ENCODE results near the gene SH3RF3.

The SH3RF3 gene

DNA sequence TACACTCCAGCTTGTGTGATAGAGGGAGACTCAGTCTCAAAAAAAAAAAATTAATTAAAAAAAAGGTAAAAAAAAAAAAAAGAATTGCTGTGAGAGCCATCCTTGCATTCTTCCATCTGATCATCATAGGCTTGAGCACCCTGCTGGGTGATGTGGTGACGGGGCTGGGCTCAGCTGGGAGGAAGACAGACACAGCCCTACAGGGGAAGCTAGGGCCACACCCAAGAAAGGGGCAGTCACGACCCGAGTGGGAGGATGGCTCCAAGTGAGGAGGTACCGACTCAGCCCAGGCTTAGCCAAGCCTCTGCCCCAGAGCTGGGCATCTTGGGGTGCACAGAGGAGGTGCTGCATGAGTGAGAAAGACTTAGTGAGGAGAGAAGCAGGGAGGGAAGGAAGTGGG is 165.5 kb downstream of the SH3RF3 start:
- in situ Hi-C loops (cut with HindIII; ENCODE audit: low sequenced_read_pairs), result no loop called here

- in situ Hi-C loops (cut with HindIII; ENCODE audit: low sequenced_read_pairs), result no loop called here
Measured at GRCh38 chr2:109295070-109295780, 166.2 kb downstream of the SH3RF3 start.

- in situ Hi-C loops (cut with HindIII; ENCODE audit: low sequenced_read_pairs), result no loop called here
Measured at GRCh38 chr2:109295781-109296117, 166.7 kb downstream of the SH3RF3 start.

GRCh38 chr2:109297566-109298490 is 168.8 kb downstream of the SH3RF3 start:
- in situ Hi-C loops (cut with HindIII; ENCODE audit: low sequenced_read_pairs), result no loop called here

DNA sequence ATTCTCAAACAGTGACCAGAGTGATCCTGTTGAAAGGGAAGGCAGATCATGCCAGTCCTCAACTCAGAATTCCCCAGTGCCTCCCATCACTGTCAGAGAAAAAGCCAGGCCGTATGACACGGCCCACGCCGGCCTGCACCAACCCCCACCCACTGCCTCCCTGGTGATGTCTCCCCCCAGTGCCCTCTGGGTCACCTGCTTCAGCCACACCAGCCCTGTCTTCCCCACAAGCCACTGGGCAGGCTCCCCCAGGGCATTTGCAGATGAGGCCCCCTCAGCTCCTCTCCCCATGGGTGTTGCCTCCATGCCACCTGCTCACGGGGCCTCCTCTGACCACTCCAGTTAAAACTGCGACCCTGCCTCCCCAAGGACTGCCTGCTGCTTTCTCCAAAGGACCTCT is 169.8 kb downstream of the SH3RF3 start:
- in situ Hi-C loops (cut with HindIII; ENCODE audit: low sequenced_read_pairs), result no loop called here

GRCh38 chr2:109299536-109299935 is 170.5 kb downstream of the SH3RF3 start:
- in situ Hi-C loops (cut with HindIII; ENCODE audit: low sequenced_read_pairs), result no loop called here

DNA sequence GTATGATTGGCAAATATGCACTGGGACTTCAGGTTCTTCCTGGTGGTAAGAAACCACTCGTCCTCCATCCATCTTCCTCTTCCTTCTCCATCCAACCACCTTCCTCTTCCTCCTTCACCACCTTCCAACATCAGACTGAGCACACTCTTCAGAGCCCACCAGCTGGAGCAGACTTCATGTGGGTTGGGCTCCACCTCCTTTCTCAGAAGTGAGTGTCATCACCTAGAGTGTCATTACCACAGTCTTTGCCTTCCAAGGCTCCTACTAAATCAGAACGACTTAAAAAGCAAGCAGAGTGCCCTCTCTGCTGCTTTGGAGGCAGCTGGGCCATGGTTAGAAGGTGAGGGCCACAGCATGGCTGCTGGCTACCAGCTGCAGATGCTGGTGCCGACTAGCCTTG is 171.6 kb downstream of the SH3RF3 start:
- in situ Hi-C loops (cut with HindIII; ENCODE audit: low sequenced_read_pairs), result no loop called here

DNA sequence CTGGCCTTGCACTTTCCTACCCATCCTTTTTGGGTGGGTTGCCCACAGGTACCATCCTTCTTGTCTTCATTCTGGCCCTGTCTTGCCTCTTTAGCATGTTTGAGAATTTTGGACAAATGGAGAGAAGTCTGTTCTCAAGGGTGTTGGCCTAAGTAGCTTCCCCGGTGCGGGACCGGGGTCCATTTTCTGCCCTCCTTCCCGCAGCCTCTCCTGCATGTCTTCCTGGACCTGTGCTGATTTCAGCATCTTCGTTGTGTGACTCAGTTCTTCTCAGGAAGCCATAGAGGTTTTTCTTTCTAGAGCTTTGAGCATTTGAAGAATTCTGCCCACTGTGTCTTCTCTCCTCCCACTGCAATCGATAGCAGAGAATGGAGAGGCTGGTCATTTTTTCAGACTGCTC is 172.7 kb downstream of the SH3RF3 start:
- in situ Hi-C loops (cut with HindIII; ENCODE audit: low sequenced_read_pairs), result no loop called here

DNA sequence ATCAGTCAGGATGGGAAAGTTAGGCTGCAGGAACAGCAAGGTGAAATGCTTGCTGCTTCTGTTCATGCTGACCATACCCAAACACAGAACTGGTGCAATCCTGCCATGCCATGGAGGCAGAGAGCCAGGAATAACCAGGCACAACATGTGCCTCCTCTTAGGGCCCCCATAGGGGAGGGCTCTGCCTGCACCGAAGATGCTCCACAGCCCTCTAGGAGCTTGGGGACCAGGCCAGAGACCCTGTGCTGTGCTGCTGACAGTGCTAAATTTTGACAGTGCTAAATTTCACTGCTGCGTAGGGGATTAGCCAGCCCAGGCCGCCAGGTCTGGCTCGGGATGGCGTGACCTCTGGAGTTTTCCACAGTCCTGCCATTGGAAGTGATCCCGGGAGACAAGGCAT is 173.3 kb downstream of the SH3RF3 start:
- in situ Hi-C loops (cut with HindIII; ENCODE audit: low sequenced_read_pairs), result no loop called here

GRCh38 chr2:109304242-109304641 is 175.2 kb downstream of the SH3RF3 start:
- in situ Hi-C loops (cut with HindIII; ENCODE audit: low sequenced_read_pairs), result no loop called here

- in situ Hi-C loops (cut with HindIII; ENCODE audit: low sequenced_read_pairs), result no loop called here
Measured at GRCh38 chr2:109304731-109305470, 175.9 kb downstream of the SH3RF3 start.

GRCh38 chr2:109305490-109306167 is 176.6 kb downstream of the SH3RF3 start:
- in situ Hi-C loops (cut with HindIII; ENCODE audit: low sequenced_read_pairs), result no loop called here

DNA sequence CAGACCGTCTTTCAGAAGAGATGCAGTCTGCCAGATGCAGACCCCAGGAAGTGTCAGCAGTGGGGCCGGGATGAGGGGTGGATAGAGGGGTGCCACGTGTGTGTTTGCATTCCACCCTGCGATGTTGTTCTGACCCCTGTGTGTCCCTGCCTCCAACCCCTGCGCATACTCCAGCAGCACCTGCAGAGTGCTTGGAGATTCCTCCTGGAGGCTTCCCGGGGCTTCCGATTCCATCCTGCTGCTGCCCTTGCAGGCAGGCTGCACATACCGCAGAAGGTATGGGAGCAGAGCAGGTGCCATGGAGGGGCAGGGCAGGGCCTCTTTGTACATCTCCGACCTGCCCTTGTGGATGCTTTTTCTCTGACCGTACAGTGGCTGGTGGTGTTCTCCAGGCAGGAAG is 177.2 kb downstream of the SH3RF3 start:
- in situ Hi-C loops (cut with HindIII; ENCODE audit: low sequenced_read_pairs), result no loop called here

- in situ Hi-C loops (cut with HindIII; ENCODE audit: low sequenced_read_pairs), result no loop called here
Measured at GRCh38 chr2:109311771-109312170, 182.8 kb downstream of the SH3RF3 start.

GRCh38 chr2:109312902-109313301 is 183.9 kb downstream of the SH3RF3 start:
- in situ Hi-C loops (cut with HindIII; ENCODE audit: low sequenced_read_pairs), result no loop called here

DNA sequence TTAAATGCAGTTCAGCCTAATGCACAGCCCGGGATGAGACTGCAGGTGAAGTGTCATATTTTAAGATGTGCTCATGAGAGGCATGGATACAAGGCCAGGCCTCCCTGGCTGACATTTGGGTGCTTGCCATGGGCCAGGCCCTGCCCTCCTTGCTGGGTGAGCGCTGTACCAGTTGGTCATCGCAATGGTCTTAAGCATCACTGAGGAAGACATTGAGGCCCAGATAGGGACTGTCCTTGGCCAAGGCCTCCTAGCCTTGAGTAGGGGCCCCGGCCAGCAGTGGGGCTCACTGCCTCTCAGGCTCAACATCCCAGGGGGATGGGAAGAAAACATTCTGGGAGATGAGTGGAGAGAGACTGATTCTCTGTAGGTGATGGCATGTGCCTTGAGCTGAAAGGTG is 184.3 kb downstream of the SH3RF3 start:
- in situ Hi-C loops (cut with HindIII; ENCODE audit: low sequenced_read_pairs), result no loop called here

DNA sequence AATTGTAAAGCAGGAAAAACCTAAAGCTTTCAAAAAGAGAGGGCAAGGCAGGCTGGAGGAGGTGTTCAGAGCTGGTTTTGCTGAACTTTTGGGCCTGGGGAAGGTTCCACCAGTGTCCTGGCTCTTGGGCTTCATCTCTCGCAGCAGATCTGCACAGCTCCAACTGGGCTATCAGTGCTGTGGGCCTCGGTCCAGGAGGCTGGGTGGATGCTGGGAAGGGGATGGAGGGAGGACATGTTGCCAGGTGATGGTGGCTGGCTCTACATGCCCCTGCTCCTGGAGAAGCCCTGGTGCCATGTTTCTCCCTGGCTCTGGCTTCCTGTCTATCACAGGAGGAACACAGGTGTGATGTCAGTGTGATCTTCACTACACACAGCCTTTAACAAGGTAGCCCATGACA is 187.1 kb downstream of the SH3RF3 start:
- in situ Hi-C loops (cut with HindIII; ENCODE audit: low sequenced_read_pairs), result loop anchor here (5.0 kb wide), 1 partner anchor 79 kb away; no protein-coding TSS in a partner anchor

- in situ Hi-C loops (cut with HindIII; ENCODE audit: low sequenced_read_pairs), result loop anchor here (5.0 kb wide), 1 partner anchor 80 kb away; no protein-coding TSS in a partner anchor
Measured at GRCh38 chr2:109317471-109318095, 188.6 kb downstream of the SH3RF3 start.

DNA sequence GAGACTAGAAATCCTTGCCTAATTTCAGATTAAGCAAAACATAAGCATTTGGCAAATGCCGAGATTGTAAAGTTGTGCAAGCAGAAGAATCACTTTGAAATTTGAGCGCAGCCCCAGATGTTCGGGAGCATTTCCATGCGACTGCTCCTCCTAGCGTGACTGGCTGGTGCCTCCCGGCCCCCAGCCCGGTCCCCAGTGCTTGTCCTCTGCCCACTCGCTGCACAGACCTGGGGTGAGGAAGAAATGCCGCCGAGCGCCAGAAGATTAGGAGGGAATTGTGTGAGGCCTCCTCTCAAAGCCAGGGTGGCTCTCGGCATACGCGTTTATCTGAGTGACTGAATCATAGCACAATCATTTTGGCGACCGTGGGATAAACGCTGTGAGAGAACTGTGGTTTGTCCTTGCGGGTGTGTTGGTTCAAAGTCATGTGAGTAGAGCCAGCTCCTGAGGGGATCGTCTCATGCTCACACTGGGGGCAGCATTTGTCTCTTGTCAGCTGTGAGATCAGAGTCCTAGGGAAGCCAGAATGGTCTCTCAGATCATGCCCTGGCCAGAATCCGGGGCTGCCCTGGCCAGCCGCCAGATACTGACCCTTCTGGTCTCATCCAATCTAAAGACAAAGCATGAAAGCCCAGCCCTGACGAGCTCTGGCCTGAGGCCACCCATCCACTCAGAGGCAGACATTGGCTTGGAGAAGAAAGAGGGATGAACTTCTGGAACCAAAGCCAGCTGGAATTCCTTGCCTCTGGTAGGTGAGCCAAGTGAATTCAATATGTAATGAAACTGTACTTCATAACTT is 189.3 kb downstream of the SH3RF3 start:
- in situ Hi-C loops (cut with HindIII; ENCODE audit: low sequenced_read_pairs), result loop anchor here (5.0 kb wide), 1 partner anchor 81 kb away; no protein-coding TSS in a partner anchor
